Kidney (tissue), 14 donors: ENCODE results near the gene EGFL7. TPM values are rescaled to one million over a fixed set of nuclear protein-coding genes. Genes with fewer than 3 reads are reported as not detected.
A peak's percentile ranks its signal among the peaks of the same experiment; 100 is the strongest.

Experiments
- DNase-seq, 5 donors: peaks; one replicate each; pipeline ENCODE4 v3.0.0-alpha.2; 2013 to 2020
- FAIRE-seq: peaks from 2 replicates; lab custom pipeline; 2012; peaks lifted over from hg19 to GRCh38; lab: Jason Lieb, UNC
- H3K27ac ChIP-seq, 2 donors: one replicate each; pipeline ENCODE4 v1.7.0; 2013; ENCODE audit warnings: low read depth in 2 of 2, low read length in 2 of 2, inconsistent platforms in 1 of 2
- H3K27me3 ChIP-seq: one replicate; pipeline ENCODE4 v1.7.1; 2013; ENCODE audit warnings: low read length, inconsistent platforms; ENCODE audit not compliant: control insufficient read depth, insufficient read depth
- H3K36me3 ChIP-seq, 3 donors: one replicate each; pipeline versions ENCODE4 v1.7.0 to v1.7.1; 2013; ENCODE audit warnings: low read length in 3 of 3, control low read depth in 1 of 3, inconsistent platforms in 1 of 3; ENCODE audit not compliant: insufficient read depth in 3 of 3, control insufficient read depth in 2 of 3
- H3K4me1 ChIP-seq, 3 donors: one replicate each; pipeline versions ENCODE4 v1.7.0 to v1.7.1; 2013; ENCODE audit warnings: low read length in 3 of 3, inconsistent platforms in 1 of 3, low read depth in 1 of 3; ENCODE audit not compliant: control insufficient read depth in 2 of 3, insufficient read depth in 2 of 3
- H3K4me3 ChIP-seq, 3 donors: one replicate each; pipeline versions ENCODE4 v1.7.0 to v1.8.1; 2013; ENCODE audit warnings: low read length in 3 of 3, control low read depth in 1 of 3, inconsistent platforms in 1 of 3
- H3K9ac ChIP-seq, 3 donors: one replicate each; pipeline versions ENCODE4 v1.7.0 to v1.7.1; 2013; ENCODE audit warnings: low read length in 3 of 3, control low read depth in 1 of 3, inconsistent platforms in 1 of 3
- H3K9me3 ChIP-seq, 3 donors: one replicate each; pipeline versions ENCODE4 v1.7.0 to v1.7.1; 2013; ENCODE audit warnings: low read length in 3 of 3, control low read depth in 1 of 3, inconsistent platforms in 1 of 3; ENCODE audit not compliant: control insufficient read depth in 2 of 3, insufficient read depth in 1 of 3
- CTCF ChIP-seq: IDR thresholded peaks from 3 replicates; pipeline ENCODE4 v1.5.1; 2012; ENCODE audit warnings: mild to moderate bottlenecking, moderate library complexity, borderline replicate concordance; ENCODE audit not compliant: insufficient read depth; ENCODE audit errors: extremely low read depth
- intact Hi-C: fragments of 100-400 bp; cut with DNase I; formaldehyde crosslinking; loops from one replicate; pipeline ENCODE4 v1.11.1; 2022
- polyA plus RNA-seq: library from polyadenylated mRNA; stranded (reverse); fragments of 350-450 nt; fragmentation: Illumina TruSeq; extraction: RNeasy Lipid Tissue Mini Kit (QIAGEN cat#74804); gene quantifications from one replicate; pipeline ENCODE4 v1.2.3, GENCODE V29; 2014; ENCODE audit warnings: low read depth, low replicate concordance; ENCODE audit not compliant: insufficient read depth
- total RNA-seq: library from RNA; stranded (reverse); fragmentation: NEBNext Ultra II Directional; extraction: Animal tissue kit (Norgen Biotek cat#: 25700); gene quantifications from one replicate; pipeline ENCODE4 v1.2.1, GENCODE V29; 2021
- donor health status: control.
- donor health status: control.
- donor health status: control.
- donor health status: control.
- donor health status: control.
- donor health status: DM: yes; HTN: yes; CAD: no.
- donor health status: Normal renal cell carcinoma (clear cell type).

The EGFL7 gene
- total and polyA plus RNA-seq, 2 donors from 2014 or later = 137 to 140 TPM

GRCh38 chr9:136695955-136696354 is 33.2 kb downstream of the EGFL7 start:
- TF ChIP-seq CTCF = no peak
- Histone ChIP-seq H3K4me3 (no peak overlapping the region), H3K4me1 (peaks cover 0 to 41% (median 30%) of the 10 kb centered on the region in 3 donors), H3K27me3 (no peaks in the 10 kb centered on the region), H3K27ac (peak overlapping the region; percentile 85 to 94), H3K9ac (peak overlapping the region in 1 of 3 donors; percentile 55), H3K9me3 (no peaks in the 10 kb centered on the region), H3K36me3 (no peaks in the 10 kb centered on the region)
- FAIRE-seq (no peak), DNase-seq (peak in 2 of 5 donors; percentile 73 to 85)
- intact Hi-C loops = no loop called here

GRCh38 chr9:136696502-136696901 is 33.8 kb downstream of the EGFL7 start:
- peak in 2 of 5 donors; percentile 73 to 77 for DNase-seq
- Histone ChIP-seq H3K4me3 (no peak overlapping the region), H3K27ac (peak overlapping the region; percentile 85 to 94), H3K4me1 (peaks cover 0 to 35% (median 30%) of the 10 kb centered on the region in 3 donors), H3K27me3 (no peaks in the 10 kb centered on the region), H3K9ac (no peak overlapping the region), H3K9me3 (no peaks in the 10 kb centered on the region), H3K36me3 (no peaks in the 10 kb centered on the region)
- no peak for TF ChIP-seq CTCF
- FAIRE-seq = no peak
- intact Hi-C loops = no loop called here

- Histone ChIP-seq H3K36me3 (no peaks in the 10 kb centered on the region), H3K9ac (peak overlapping the region in 1 of 3 donors; percentile 40), H3K9me3 (no peaks in the 10 kb centered on the region), H3K27ac (peak overlapping the region; percentile 68 to 82), H3K4me3 (peak overlapping the region in 1 of 3 donors; percentile 47), H3K4me1 (peaks cover 0 to 35% (median 30%) of the 10 kb centered on the region in 3 donors), H3K27me3 (peaks cover 2% of the 10 kb centered on the region)
- DNase-seq (peak in 4 of 5 donors; percentile 53 to 78 (median 68)), FAIRE-seq (no peak)
- no peak for TF ChIP-seq CTCF
- intact Hi-C loops = no loop called here
These were observed 34.6 kb downstream of the EGFL7 start for GRCh38 chr9:136697146-136697820.
